HG02884 (cell line): ENCODE measurements around the gene RAB31.

Experiments
- ATAC-seq: cut with Tn5 transposase; IDR thresholded peaks from one replicate; pipeline ENCODE4 v1.9.1; 2021; ENCODE audit warnings: mild to moderate bottlenecking, moderate library complexity; ENCODE audit not compliant: unreplicated experiment

Gene RAB31

GRCh38 chr18:9737006-9737405 is 28.9 kb downstream of the RAB31 start:
- no peak for ATAC-seq

- no peak for ATAC-seq
Observed at GRCh38 chr18:9737472-9738121, 29.5 kb downstream of the RAB31 start.

- ATAC-seq, result no peak
Observed at GRCh38 chr18:9738266-9738969, 30.3 kb downstream of the RAB31 start.

- ATAC-seq, result no peak
Observed at GRCh38 chr18:9739516-9739915, 31.4 kb downstream of the RAB31 start.

GRCh38 chr18:9740071-9740470 is 32.0 kb downstream of the RAB31 start:
- no peak for ATAC-seq

GRCh38 chr18:9741406-9741792 is 33.3 kb downstream of the RAB31 start:
- ATAC-seq, result no peak

DNA sequence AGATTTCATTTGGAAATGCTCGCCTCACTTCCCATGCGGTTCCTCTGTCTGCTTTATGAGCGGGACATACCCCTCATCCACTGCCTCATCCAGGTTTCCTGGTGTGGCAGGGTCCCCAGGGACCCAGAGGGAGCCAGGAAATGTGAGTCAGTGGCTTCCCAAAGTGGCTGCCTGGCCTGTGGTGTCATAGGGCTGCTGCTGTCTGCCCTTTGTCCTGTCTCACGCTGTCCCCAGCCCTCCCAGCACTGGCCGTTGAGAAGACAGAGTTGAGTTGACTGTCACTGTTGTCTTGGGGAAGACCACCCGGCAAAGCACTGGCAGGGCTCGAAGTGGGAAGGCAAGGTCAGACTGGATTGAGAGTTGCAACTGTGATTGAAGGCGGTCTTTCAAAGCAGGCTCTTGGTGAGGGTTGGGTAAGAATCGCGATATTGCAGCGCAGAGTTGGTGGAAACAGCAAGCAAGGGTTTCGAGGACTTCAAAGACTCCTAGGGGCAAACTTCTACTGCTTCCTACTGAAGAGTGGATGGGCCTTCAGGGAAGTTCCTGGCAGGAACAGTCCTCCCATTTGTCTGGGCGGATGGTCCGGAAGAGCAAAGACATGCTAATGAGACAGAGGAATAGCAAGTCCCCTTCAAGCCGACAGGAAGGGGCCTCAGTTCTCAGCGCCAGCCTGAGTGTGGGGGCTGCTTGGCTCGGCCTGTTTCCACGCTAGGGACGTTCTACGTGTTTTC is 33.9 kb downstream of the RAB31 start:
- no peak for ATAC-seq

DNA sequence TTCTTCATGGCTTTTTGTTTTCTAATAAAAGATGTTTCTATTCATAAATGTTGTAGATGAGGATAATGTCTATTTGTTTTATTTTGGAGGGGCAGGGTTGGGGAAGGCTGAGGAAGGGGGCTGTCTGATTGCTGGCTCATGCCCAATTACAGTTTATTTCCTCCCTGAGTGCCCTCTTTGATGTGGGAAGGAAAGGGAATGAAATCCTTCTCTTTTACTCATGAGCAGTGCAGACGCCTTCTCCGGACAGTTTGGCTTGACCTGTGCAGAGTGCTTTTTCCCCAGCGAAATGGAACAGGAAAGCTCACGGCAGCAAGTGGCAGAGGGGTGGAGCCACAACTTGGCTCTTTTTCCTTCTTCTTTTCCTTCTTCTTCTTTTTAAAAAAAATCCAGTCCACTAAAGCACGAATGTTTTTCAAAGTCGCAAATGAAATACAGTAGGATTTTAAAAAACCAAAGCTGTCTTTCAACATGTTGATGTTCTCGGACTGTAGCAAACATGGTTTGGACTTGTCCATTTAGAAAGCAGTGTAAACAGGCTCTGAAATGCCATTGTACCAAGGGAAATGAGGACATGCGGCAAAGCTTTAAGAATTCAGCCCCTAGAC is 34.5 kb downstream of the RAB31 start:
- no peak for ATAC-seq

GRCh38 chr18:9743200-9744016 is 35.3 kb downstream of the RAB31 start:
- ATAC-seq, result no peak

GRCh38 chr18:9746958-9747357 is 38.9 kb downstream of the RAB31 start:
- ATAC-seq, result no peak

GRCh38 chr18:9749611-9750010 is 41.5 kb downstream of the RAB31 start:
- ATAC-seq, result no peak

DNA sequence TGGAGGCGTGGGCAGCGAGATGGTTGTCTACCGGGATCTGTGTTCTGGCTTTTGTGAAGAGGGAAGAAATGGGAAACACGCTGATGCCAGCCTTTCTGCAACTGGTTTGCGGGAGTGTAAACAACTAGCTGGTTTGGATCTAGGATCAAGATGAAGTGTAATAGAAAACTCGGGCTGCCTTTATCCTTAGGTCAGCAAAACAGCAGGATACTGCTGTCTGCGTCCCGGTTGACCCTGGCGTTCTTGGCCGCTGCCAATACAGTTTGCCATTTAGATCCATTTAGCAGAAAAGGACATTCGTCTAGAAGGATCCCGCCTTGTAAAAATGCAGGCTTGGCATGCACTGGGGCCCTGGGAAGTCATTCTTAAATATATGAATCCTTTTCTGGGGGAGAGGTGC is 42.0 kb downstream of the RAB31 start:
- ATAC-seq, result no peak

- ATAC-seq, result no peak
Observed at GRCh38 chr18:9750606-9751304, 42.7 kb downstream of the RAB31 start.

DNA sequence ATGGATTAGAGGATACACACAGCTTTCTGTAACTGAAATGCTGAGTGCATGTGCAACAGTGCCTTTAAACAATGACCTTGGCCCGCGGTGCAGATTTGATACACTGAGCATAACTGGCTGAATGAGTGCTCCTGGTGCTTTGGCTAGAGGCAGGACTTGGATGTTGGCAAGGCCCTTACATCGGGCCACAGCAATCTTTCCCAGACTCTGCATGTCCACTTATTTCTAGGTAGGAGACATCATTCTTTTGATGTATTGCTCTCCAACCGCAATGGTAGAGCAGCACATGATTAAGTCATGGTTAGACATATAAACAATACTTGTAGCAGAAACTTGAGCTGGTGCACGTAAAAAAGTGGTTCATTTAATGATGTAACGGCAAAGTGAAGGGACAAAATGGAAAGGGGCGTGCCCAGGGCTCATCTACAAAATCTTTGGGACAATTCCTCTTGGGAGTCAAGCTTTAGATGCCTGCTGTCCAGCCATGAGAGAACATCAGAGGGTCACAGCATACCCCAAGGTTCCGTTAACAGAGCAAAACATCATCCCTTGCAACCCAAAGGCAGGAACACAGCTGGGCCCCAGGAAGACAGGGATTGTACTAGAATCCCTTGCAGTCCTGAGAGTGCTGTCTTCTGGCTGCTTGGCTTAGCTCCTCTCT is 43.4 kb downstream of the RAB31 start:
- no peak for ATAC-seq

DNA sequence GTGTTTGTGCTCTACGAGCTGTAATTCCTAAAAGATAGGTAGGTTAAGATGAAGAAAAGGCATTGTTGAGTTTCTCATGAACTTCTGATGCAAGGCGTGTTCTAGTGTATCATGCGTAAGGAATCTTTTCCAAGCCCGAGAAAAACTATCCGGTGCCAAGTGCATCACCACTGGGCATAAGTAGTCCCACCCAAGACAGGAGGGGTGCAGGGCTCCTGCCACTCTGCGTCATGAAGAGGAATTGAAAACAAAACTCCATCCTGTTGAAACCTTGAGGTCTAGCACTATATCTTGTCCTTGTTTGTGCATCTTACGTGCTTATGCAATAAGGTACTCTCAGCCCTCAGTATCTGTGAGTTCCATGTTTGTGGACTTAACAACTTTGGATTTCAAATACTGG is 45.7 kb downstream of the RAB31 start:
- ATAC-seq, result no peak

- no peak for ATAC-seq
Observed at GRCh38 chr18:9755110-9755509, 47.0 kb downstream of the RAB31 start.

- ATAC-seq, result no peak
Observed at GRCh38 chr18:9755615-9756014, 47.5 kb downstream of the RAB31 start.

GRCh38 chr18:9756271-9756932 is 48.3 kb downstream of the RAB31 start:
- ATAC-seq, result no peak

GRCh38 chr18:9756933-9757470 is 48.9 kb downstream of the RAB31 start:
- no peak for ATAC-seq
